Immature natural killer cell (primary cell): ENCODE results near the gene AP1G2. TPM values are rescaled to one million over a fixed set of nuclear protein-coding genes. Genes with fewer than 3 reads are reported as not detected.

Experiments
- DNase-seq, 3 donors: peaks; one replicate each; pipeline ENCODE4 v3.0.0; 2022; ENCODE audit warnings: mixed read lengths in 1 of 3
- H3K27ac Mint-ChIP-seq, 6 donors: one replicate each; pipeline ENCODE4 v1.8.0; 2020; ENCODE audit warnings: mixed read lengths in 6 of 6, mild to moderate bottlenecking in 5 of 6, inconsistent platforms in 4 of 6, moderate library complexity in 3 of 6
- H3K27me3 Mint-ChIP-seq, 3 donors: one replicate each; pipeline ENCODE4 v1.8.0; 2020 to 2021; ENCODE audit warnings: low read depth in 3 of 3, mild to moderate bottlenecking in 3 of 3, mixed read lengths in 3 of 3, moderate library complexity in 3 of 3, inconsistent platforms in 1 of 3
- H3K36me3 Mint-ChIP-seq, 3 donors: one replicate each; pipeline ENCODE4 v1.8.0; 2020; ENCODE audit warnings: mixed read lengths in 3 of 3, inconsistent platforms in 2 of 3, mild to moderate bottlenecking in 2 of 3
- H3K4me1 Mint-ChIP-seq, 2 donors: one replicate each; pipeline ENCODE4 v1.8.0; 2020; ENCODE audit warnings: inconsistent platforms in 2 of 2, mild to moderate bottlenecking in 2 of 2, mixed read lengths in 2 of 2, moderate library complexity in 1 of 2
- H3K4me3 Mint-ChIP-seq, 5 donors: one replicate each; pipeline ENCODE4 v1.8.0; 2020; ENCODE audit warnings: mild to moderate bottlenecking in 5 of 5, mixed read lengths in 5 of 5, inconsistent platforms in 3 of 5, moderate library complexity in 3 of 5
- H3K9me3 Mint-ChIP-seq, 6 donors: one replicate each; pipeline ENCODE4 v1.8.0; 2020; ENCODE audit warnings: mild to moderate bottlenecking in 6 of 6, mixed read lengths in 6 of 6, inconsistent platforms in 4 of 6, moderate library complexity in 3 of 6
- polyA plus RNA-seq, 3 donors: library from polyadenylated mRNA; unstranded; fragments of 300-500 nt; fragmentation: Illumina TruSeq; gene quantifications; one replicate each; pipeline ENCODE4 v1.2.3, GENCODE V29; 2021

Gene AP1G2
- polyA plus RNA-seq, 3 donors from 2014 or later, result 62.9 to 80.7 (median 64.4) TPM

DNA sequence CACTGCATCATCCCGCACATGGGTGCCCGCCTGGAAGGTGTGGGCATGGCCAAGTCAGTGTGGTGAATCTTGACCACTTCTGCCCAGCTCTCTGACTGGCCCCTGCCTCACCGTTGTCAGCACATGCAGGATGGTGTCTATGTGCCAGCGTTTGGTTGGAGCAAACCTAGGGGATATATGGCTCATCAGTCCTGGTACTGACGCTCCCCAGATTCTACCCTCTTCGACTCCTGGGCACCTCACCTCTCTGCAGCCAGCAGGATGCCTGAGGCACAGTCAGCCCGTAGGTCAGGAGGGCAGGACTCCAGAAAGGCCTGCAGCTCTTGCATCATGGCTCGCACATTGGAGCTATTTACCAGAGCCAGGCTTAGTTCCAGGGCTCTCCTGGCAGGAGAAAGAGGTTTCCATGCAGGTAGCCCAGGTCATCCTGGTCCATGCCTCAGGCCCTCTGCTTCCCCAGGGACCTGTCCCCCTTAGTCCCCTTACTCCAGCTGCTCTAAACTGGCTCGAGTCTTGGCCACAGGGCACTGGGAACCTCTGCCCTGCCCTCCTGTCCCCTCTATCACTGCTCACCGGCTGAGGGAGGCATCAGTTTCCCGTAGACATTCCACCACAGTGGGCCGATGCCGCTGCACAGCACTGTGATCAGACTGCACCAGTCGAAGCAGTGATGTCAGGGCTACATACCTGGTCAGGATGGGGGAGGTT lies 4.0 kb downstream of the AP1G2 start:
- H3K9me3 Mint-ChIP-seq, result no peaks in the 10 kb centered on the region
- peaks cover 2 to 9% (median 5%) of the 10 kb centered on the region in 3 donors for H3K27me3 Mint-ChIP-seq
- H3K4me1 Mint-ChIP-seq, result peaks cover 30 to 38% of the 10 kb centered on the region in 2 donors
- H3K36me3 Mint-ChIP-seq, result peaks cover 5 to 13% (median 7%) of the 10 kb centered on the region in 3 donors
- H3K4me3 Mint-ChIP-seq, result peak overlapping the region in 1 of 5 donors; percentile 28
- no peak for DNase-seq
- peak overlapping the region in 2 of 6 donors; percentile 42 to 90 for H3K27ac Mint-ChIP-seq

DNA sequence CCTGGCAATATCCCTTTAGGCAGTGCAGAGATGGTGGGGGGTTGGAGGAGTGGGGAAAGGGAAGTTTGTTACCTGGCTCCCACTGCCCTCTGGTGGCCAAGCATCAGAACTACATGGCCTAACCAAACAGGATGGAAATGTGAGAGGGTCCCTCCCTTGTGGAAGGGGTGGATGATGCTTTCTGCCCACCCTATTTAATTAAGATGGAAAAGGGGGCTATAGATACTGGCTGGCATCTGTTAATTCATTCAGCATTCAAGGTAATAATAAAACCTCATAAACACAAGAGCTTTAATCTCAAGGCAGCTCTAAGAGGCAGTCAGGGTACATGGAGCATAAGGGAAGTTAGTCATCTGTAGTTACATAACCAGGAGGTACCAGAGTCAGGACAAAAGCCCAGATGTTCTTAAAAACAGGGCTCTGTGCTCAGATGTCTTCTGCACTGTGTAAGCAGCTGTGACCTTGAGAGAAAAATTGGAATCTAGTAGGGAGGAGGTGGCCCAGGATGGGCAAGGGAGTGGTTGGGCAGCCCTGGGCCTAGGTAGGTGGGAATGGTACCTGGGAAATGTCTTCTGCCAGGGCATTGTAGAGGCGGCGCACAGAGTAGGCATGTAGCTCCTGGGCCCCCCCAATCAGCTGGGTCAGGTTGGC lies 4.6 kb downstream of the AP1G2 start:
- peak; percentile 49 to 57 (median 56) for DNase-seq
- Mint-ChIP-seq H3K4me3 (no peak overlapping the region), H3K27me3 (peaks cover 2 to 8% (median 5%) of the 10 kb centered on the region in 3 donors), H3K4me1 (peaks cover 25 to 32% of the 10 kb centered on the region in 2 donors), H3K36me3 (peaks cover 5 to 13% (median 7%) of the 10 kb centered on the region in 3 donors), H3K27ac (peak overlapping the region; percentile 17 to 90 (median 64)), H3K9me3 (no peaks in the 10 kb centered on the region)

DNA sequence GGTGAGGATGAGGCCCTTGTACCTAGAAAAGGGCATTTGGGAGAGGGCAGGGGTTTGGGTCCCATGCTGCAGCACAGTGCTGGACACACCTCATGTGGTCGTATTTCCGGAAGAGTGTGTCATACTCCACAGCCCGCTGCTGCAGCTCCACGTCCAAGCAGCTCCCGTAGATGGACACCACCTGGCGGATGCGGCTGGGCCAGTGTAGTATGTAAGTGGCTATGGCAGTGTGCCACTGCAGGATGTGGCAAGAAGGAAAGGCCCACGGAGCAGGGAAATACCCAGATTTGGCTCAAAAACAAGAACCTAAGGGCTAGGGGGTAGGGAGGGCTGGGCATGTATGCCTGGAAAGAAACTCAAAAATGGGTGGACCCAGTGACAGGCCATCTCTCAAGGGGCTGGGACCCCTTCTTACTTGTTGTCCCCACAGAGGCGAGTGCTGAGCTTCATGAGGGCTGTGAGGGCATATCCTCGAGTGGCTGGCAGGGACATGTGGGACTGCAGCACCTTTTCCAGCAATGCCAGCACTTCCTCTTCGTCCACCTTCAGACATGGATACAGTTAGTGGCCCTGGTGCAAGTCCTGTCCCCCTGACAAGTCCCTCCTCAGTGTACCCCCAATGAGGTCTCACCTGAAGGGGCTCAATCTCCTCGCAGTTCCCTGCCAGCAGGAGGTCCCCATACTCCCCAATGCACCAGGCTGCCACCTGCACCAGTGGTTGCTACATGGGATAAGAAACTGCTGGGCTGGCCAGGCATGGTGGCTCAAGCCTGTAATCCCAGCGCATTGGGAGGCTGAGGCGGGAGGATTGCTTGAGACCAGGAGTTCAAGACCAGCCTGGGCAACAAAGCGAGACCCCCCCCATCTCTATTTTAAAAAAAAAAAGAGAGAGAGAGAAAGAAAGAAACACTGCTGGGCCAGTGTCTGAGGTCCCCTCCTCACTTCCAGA lies 5.4 kb downstream of the AP1G2 start:
- DNase-seq, result no peak
- Mint-ChIP-seq H3K36me3 (peaks cover 5 to 13% (median 7%) of the 10 kb centered on the region in 3 donors), H3K27ac (peak overlapping the region in 3 of 6 donors; percentile 8 to 61 (median 31)), H3K4me1 (peaks cover 24 to 32% of the 10 kb centered on the region in 2 donors), H3K4me3 (no peak overlapping the region), H3K27me3 (peaks cover under 1 to 2% (median 2%) of the 10 kb centered on the region in 3 donors), H3K9me3 (no peaks in the 10 kb centered on the region)

DNA sequence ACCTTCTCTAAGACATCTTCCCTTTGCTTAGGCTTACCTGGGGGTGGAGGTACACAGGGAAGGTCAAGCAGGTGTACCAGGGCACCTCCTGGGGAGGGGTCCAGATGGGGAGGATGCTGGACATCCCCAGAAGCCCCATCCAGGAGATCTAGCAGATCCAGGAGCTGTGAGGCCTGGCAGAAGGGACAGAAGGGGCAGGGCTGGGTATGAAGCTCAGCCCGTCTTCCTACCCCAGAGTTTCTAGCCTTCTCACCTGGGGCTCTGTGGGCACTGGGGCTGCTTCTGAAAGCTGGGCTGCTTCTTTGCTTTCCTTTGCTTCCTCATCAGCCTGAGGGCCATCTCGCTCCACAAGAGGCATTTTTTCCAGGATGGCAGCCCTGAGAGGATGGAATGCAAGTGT lies 6.3 kb downstream of the AP1G2 start:
- no peaks in the 10 kb centered on the region for H3K9me3 Mint-ChIP-seq
- no peak overlapping the region for H3K4me3 Mint-ChIP-seq
- peaks cover 5 to 13% (median 7%) of the 10 kb centered on the region in 3 donors for H3K36me3 Mint-ChIP-seq
- H3K4me1 Mint-ChIP-seq, result peaks cover 25 to 32% of the 10 kb centered on the region in 2 donors
- DNase-seq, result no peak
- H3K27me3 Mint-ChIP-seq, result peaks cover 0 to 2% (median 2%) of the 10 kb centered on the region in 3 donors
- no peak overlapping the region for H3K27ac Mint-ChIP-seq

DNA sequence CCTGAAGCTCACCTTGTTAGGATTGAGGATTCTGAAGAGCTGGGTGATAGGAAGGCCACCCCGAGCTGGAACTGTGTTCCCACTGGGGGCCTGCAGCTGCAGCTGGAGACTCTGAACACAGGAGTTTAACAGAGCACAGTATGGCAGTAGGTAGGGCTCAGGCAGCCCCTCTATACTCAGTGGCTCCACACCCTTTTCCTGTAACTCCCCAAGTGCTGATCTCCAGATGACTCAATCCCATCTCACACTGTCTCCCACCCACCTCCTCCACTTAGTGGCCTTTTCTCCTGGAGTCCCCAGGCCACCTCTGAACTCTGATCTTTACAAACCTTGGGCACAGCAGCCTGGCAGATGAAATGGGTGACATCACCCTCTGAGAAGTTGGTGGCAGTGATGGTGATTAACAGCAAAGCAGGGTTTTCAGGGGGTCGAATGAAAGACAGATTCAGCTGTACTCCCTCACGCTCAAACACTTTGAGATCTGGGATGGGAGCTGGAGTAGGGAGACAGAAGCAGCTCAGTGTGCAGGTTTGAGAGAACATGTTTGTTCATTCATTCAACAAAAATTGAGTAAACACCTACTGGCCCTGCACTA lies 7.6 kb downstream of the AP1G2 start:
- no peaks in the 10 kb centered on the region for H3K9me3 Mint-ChIP-seq
- H3K27ac Mint-ChIP-seq, result peak overlapping the region in 2 of 6 donors; percentile 60 to 71
- peaks cover 32 to 43% of the 10 kb centered on the region in 2 donors for H3K4me1 Mint-ChIP-seq
- DNase-seq, result no peak
- peaks cover 0 to 6% (median 2%) of the 10 kb centered on the region in 3 donors for H3K27me3 Mint-ChIP-seq
- H3K4me3 Mint-ChIP-seq, result no peak overlapping the region
- peaks cover 5 to 13% (median 7%) of the 10 kb centered on the region in 3 donors for H3K36me3 Mint-ChIP-seq

DNA sequence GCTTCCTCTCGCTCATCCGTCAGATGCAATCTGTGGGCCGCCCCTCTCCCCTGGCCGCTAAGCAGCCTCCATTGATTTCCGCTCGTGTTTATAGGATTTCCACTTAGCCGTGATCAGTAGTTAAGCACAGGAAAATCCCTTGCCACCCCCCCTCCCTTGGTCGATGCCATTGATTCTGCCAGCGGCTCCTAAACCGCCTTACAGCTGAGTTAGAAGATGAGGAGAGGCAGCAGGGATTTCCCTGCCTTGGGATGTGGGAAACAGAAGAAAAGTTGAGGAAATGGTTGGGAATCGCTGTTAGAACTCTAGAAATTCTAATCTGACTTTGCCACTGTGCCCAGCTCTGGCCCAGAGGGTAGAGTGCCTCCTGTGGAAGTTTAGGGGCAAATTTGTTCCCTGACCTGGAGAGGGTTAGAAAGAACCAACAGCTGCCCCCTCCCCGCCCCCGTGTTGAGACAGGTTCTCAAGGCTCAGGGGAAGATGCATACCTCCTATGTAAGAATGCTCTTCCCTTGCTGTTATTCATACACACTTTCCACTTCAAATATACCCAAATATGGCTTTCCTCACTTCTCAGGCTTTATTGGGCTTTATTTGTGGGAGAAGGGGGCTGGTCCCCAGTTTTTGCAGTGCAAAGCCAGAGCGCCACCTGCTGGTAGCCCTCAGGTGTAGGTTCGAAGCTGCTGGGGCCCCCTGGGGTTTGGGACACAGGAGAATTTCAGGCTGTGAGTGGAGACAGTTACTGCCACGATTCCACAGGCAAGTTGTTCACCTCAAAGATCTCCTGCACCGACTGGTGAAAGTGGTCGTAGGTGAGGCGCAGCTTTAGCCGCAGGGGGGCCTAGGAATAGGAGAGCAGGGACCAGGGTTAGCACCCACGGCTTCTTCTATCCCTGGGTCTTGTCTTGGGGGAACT lies 8.3 kb downstream of the AP1G2 start:
- H3K36me3 Mint-ChIP-seq, result peaks cover 5 to 11% (median 7%) of the 10 kb centered on the region in 3 donors
- H3K4me1 Mint-ChIP-seq, result peaks cover 32 to 36% of the 10 kb centered on the region in 2 donors
- peaks cover 0 to 6% (median 2%) of the 10 kb centered on the region in 3 donors for H3K27me3 Mint-ChIP-seq
- DNase-seq, result peak; percentile 46 to 63 (median 59)
- H3K4me3 Mint-ChIP-seq, result no peak overlapping the region
- H3K9me3 Mint-ChIP-seq, result no peaks in the 10 kb centered on the region
- H3K27ac Mint-ChIP-seq, result peak overlapping the region in 1 of 6 donors; percentile 49

DNA sequence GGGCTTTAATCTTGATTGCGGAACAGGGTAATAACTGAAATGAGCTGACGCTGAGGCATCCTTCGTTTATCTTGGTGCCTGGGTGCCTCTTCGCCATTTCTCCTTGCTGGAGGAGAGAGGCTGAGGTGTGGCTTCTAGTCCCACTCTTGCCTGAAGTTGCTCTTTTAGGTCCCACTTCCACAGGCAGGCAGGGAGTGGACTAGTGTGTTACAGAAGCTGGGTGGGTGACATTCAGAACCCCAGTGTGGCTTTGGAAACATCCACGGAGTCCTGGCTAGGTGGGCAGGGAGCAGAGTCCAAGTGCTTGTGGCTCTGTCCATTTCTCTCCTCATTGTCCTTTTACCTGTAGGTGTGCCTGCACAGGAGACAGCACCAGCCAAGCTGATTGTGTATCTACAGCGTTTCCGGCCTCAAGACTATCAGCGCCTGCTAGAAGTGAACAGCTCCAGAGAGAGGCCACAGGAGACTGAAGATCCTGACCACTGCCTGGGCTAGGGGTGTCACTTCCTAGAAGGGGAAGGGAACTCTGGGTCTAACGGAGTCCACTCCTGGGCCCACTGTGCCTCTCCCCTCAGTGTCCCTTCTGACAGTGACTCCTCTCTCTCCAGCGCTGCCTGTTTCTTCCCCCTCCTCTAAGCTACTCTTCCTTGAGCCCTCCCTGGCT lies 9.1 kb downstream of the AP1G2 start:
- Mint-ChIP-seq H3K36me3 (peaks cover 5 to 8% (median 7%) of the 10 kb centered on the region in 3 donors), H3K9me3 (no peaks in the 10 kb centered on the region), H3K27me3 (peaks cover 0 to 6% (median 2%) of the 10 kb centered on the region in 3 donors), H3K27ac (peak overlapping the region; percentile 34 to 88 (median 84)), H3K4me1 (peaks cover 29 to 35% of the 10 kb centered on the region in 2 donors), H3K4me3 (peak overlapping the region in 1 of 5 donors; percentile 10)
- DNase-seq, result no peak

DNA sequence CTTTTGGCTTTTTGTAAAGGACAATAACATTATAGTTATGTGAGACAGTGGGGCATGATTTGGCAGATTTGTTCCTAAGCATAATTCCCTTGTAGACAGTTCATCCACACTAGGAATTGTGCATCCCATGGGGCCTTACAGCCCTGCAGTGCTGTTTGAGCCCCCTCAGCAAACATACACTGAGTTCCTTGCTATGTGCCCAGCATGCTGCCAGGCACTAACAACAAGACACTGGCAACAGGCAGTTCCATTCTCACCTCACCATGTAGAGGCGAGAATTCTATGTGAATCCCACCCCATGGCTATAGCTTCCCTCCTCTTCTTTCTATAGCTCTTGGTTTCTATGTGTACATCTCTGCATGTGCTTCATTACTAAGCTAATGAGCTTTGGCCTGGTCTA lies 9.6 kb downstream of the AP1G2 start:
- H3K36me3 Mint-ChIP-seq, result peaks cover 2 to 6% (median 5%) of the 10 kb centered on the region in 3 donors
- peaks cover 28 to 32% of the 10 kb centered on the region in 2 donors for H3K4me1 Mint-ChIP-seq
- DNase-seq, result no peak
- peak overlapping the region; percentile 53 to 78 (median 77) for H3K4me3 Mint-ChIP-seq
- H3K27ac Mint-ChIP-seq, result peak overlapping the region; percentile 67 to 88 (median 84)
- H3K27me3 Mint-ChIP-seq, result peaks cover 0 to 6% (median 2%) of the 10 kb centered on the region in 3 donors
- H3K9me3 Mint-ChIP-seq, result no peaks in the 10 kb centered on the region

DNA sequence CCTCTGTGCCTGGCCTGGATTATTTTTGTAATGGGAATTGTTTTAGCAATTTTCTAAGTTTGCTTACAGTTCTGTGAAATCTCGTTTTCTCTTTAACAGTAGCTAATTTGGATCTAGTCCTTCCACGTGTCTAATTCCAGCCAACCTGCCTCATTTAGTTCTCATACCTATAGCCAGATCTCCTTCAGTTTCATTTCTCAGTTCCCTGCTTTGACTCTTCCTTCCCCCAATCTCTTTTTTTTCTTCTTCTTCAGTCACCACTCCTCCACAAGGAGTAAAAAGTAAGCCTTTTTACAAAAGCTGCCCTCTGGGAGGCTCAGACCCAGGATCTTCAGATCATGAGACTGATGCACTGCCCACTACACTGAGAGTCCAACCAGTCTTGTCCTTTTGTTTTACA lies 10.1 kb downstream of the AP1G2 start:
- Mint-ChIP-seq H3K4me3 (peak overlapping the region; percentile 53 to 78 (median 77)), H3K27ac (peak overlapping the region; percentile 67 to 88 (median 84)), H3K9me3 (no peaks in the 10 kb centered on the region), H3K36me3 (peaks cover 0 to 4% (median 3%) of the 10 kb centered on the region in 3 donors), H3K27me3 (peaks cover 0 to 6% (median 2%) of the 10 kb centered on the region in 3 donors), H3K4me1 (peaks cover 25 to 29% of the 10 kb centered on the region in 2 donors)
- DNase-seq, result no peak

DNA sequence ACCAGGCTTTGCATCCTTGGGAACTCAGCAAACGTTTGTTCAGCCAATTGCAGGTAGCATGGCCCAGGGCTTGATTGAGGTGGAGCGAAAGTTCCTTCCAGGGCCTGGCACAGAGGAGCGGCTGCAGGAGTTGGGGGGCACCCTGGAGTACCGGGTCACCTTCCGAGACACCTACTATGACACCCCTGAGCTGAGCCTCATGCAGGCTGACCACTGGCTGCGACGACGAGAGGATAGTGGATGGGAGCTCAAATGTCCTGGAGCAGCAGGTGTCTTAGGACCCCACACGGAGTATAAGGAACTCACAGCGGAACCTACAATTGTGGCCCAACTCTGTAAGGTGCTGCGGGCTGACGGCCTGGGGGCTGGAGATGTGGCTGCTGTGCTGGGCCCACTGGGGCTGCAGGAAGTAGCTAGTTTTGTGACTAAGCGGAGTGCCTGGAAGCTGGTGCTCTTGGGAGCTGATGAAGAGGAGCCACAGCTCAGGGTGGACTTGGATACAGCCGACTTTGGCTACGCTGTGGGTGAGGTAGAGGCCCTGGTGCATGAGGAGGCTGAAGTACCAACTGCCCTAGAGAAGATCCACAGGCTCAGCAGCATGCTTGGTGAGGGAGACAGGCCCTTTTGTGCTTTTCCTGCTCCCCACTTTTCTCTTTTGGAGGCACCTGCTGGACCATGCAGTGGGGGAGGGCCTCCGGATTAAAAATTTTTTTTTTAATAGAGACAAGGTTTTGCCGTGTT lies 10.7 kb downstream of the AP1G2 start:
- peak overlapping the region; percentile 79 to 97 (median 96) for H3K27ac Mint-ChIP-seq
- DNase-seq, result no peak
- peak overlapping the region; percentile 92 to 98 (median 97) for H3K4me3 Mint-ChIP-seq
- peaks cover 26 to 33% of the 10 kb centered on the region in 2 donors for H3K4me1 Mint-ChIP-seq
- no peaks in the 10 kb centered on the region for H3K9me3 Mint-ChIP-seq
- H3K27me3 Mint-ChIP-seq, result peaks cover 0 to 6% (median 4%) of the 10 kb centered on the region in 3 donors
- peaks cover 0 to 4% (median 3%) of the 10 kb centered on the region in 3 donors for H3K36me3 Mint-ChIP-seq
